ENCODE results near the gene TMEM213.
"Not testable (repeated sequence)": the region's sequence is repeated elsewhere in the genome, so short reads cannot be mapped to it uniquely, and the experiment has no call there.

TMEM213 gene

DNA sequence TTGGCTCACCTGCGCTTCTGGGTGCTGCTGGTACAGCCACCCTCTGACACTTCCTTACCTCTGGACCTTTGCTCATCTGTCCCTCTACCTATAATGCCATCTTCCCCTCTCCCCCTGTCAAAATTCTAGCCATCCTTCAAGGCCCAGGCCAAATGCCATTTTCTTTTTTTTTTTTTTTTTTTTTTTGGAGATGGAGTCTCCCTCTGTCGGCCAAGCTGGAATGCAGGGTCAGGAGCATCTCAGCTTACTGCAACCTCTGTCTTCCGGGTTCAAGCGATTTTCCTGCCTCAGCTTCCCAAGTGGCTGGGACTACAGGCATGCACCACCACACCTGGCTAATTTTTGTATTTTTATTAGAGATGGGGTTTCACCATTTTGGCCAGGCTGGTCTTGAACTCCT, 748 bp upstream of the TMEM213 start:
- DNase-seq (ENCODE audit: low read depth in 2 of 2): not testable (repeated sequence)

DNA sequence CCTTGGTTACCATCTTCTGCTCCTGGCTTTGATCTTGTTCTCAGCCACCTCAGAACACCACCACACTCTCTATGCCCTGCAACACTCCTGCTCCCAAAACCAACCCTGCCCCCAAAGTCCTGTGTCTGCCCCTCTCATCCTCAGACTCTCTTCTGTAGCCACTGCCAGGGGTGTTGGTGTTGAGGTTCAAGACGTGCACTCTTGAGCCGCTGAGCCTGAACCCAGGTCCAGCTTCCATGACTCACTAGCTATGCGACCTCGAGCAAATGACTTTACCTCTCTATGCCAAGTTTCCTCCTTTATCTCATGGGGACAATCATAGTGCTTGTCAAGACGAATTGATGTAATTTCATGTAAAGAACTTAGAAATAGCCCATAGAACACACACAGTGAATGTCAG, 1.0 kb downstream of the TMEM213 start:
- DNase-seq (ENCODE audit: low read depth in 2 of 2): no peak

DNA sequence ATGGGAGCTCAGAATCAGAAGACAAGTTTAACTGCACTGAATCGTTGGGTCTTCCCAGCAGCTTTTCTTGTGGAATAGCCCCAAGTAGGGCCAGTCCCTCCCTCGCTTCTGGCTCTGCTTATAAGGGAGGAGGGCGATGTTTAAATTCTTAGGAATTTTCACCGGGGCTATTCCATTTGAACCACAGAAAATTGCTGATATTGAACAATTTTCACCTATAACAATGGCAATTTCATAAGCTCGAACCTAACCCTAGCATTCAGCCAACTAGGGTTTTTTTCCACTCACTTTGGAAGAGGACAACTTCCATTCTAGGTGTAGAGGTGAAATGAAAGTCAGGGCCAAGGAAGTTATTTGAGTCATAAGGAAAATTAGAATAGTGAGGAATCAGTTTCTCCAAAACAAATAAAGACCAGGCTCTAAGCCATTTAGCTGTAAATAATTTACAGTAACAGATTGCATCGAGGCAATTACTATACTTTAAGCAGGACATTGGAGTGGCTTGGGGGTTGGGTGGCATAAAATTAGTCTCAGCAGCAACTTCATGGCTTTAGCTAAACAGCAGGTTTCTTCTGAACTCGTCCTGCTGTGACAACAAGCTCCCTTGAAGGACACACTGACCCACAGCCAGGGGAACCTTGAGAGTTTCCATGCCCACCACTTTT, 1.7 kb downstream of the TMEM213 start:
- no peak for DNase-seq (ENCODE audit: low read depth in 2 of 2)

DNA sequence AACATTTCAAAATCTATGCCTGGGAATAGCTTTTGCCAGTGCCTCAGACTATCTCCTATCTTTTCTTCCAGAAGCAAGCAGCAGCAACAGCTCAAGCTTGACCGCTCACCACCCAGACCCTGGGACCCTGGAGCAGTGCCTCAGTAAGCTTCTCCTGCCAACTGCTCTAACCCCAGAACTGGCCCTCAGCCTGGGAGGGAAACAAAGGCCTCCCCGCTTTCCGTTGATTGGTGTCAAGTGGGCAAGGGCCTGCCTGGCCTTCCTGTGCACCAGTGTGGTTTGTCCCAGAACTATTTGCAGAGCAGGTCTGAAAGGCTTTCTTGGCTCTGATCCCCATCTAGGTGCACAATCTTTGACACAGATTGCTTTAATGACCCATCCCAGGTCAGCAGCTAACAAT, 3.5 kb downstream of the TMEM213 start:
- DNase-seq (ENCODE audit: low read depth in 2 of 2): no peak

DNA sequence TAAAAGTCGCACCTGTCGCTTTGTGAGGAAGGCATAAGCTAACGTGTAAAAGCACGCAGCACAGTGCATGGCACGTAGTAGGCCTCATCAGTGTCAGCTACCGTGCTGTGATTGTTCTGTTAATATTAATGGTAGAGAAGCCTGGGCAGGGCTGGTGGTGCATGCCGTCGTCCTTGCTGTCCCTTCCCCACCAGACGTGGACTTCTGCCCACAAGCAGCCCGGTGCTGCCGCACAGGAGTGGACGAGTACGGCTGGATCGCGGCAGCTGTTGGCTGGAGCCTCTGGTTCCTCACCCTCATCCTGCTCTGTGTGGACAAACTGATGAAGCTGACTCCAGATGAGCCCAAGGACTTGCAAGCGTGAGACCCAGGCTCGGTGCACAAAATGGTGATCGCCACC, 4.9 kb downstream of the TMEM213 start:
- DNase-seq (ENCODE audit: low read depth in 2 of 2): no peak

DNA sequence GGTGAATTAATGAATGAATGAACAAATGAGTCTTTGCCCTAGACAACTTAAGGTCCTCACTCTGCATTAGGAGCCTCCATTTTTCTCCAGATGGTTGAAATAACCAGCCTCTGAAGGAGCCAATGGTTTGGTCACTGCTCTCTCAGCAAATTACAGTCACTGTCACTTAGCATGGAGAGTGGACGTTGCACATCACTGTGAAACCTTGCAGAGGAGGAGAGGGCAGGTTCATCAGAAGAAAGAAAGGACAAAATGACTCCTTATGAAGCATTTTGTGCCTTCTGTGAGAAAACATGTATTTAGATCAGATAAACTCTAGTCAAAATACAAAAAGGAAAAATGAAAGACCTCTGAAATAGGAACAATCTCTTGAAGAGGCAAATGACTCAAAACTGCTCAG, 6.8 kb downstream of the TMEM213 start:
- no peak for DNase-seq (ENCODE audit: low read depth in 2 of 2)

DNA sequence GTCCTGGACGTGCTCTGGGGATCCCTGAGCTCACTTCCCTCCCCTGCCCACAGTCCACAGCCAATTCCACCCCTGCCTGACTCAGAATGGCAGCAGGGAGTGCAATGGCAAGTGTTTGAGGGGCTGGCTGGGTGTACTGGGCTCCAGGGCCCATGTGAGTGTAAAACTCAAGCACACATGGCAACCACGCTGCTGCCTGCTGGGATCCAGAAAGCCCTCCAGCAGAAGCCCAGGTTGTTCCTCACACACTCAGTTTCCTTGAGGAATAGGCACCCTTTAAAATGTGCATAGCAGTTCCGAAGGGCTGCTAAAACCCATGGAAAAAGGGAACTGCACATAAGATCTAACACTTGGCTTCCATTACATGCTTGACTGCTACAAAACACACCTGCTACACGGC, 11.6 kb downstream of the TMEM213 start:
- no peak for DNase-seq (ENCODE audit: low read depth in 2 of 2)

DNA sequence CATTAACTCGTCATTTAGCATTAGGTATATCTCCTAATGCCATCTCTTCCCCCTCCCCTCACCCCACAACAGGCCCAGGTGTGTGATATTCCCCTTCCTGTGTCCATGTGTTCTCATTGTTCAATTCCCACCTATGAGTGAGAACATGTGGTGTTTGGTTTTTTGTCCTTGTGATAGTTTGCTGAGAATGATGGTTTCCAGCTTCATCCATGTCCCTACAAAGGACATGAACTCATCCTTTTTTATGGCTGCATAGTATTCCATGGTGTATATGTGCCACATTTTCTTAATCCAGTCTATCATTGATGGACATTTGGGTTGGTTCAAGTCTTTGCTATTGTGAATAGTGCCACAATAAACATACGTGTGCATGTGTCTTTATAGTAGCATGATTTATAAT, 13.5 kb downstream of the TMEM213 start:
- DNase-seq (ENCODE audit: low read depth in 2 of 2): not testable (repeated sequence)

DNA sequence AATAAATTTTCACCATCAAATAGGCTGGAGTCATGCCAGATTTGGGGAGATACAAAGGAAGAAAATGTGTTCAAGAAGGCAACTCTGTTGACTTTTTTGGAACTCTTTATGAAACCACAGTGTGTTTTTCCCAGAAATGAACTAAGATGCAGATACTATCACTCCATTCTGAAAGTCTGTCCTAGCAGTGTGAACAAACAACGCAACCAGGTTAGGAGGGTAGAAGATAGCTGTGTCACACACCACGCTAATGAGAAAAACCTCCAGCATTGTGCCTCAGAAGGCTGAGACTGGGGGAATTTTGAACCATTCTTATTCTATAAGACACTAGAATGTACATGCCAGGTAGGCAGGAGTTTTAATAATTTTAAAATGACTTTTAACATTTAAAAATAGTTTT, 16.2 kb downstream of the TMEM213 start:
- DNase-seq (ENCODE audit: low read depth in 2 of 2): no peak

DNA sequence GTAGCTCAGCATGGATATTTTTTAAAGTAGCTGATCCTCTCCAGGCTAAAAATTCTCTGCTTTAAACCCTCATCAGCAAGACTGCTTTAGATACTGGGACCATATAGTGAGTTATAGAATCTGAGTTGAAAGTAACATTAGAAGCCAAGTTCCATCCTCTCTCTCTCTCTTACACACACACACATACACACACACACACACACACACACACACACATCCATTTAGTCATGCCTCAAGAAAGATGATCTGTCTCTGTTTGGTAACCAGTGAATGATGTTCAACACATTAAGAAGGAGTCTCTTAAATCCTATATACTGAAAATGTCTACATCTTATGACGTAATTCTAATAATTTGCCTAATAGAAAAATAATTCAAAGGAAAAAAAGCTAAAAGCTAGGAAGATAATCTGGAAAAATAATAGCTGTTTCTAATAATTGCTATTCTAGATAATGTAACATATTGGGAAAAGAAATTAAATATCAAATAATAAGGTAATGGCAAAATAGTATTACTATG, 17.1 kb downstream of the TMEM213 start:
- no peak for DNase-seq (ENCODE audit: low read depth in 2 of 2)

DNA sequence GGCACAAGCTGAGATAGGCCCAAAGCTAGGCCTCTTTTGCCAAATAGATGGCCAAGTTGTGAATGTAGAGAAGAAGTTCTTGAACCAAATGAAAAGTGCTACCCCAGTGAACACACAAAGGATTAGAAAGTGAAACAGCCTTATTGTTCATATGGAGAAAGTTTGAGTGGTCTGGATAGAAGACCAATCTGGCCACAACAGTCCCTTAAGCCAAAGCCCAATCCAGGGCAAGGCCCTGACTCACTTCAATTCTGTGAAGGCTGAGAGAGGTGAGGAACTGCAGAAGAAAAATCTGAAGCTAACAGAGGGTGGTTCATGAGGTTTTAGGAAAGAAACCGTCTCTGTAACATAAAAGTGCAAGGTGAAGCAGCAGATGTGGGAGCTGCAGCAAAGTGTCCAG, 18.9 kb downstream of the TMEM213 start:
- no peak for DNase-seq (ENCODE audit: low read depth in 2 of 2)

DNA sequence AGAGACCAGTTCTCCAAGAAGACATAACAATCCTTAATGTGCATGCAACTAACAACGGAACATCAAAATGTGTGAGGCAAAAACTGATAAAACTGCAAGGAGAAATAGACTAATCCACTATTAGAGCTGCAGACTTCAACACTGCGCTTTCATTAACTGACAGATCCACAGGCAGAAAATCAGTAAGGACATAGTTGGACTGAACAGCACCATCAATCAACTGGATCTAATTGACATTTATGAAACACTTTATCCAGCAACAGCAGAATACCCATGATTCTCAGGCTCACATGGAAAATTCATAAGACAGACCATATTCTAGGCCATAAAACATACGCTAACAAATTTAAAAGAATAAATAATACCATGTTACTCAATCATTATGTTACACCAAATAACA, 21.8 kb downstream of the TMEM213 start:
- DNase-seq (ENCODE audit: low read depth in 2 of 2): no peak

DNA sequence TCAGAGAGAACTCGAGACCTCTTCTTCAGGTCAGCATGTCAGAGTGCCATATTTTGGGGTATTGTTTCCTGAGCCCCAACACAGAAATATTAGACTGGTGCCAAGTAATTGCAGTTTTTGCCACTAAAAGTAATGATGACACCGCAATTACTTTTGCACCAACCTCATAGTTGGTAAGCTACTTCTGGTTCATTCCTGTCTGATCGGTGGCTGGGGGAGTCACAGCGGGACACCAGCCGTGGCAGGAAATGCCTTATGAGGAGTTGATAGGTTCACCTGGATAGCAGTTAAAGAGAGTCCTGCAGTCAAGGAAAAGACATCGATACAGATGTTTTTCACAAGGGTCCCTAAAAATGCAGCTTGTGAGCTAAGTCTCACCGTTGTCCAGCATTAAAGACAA, 24.1 kb downstream of the TMEM213 start:
- DNase-seq (ENCODE audit: low read depth in 2 of 2): no peak

DNA sequence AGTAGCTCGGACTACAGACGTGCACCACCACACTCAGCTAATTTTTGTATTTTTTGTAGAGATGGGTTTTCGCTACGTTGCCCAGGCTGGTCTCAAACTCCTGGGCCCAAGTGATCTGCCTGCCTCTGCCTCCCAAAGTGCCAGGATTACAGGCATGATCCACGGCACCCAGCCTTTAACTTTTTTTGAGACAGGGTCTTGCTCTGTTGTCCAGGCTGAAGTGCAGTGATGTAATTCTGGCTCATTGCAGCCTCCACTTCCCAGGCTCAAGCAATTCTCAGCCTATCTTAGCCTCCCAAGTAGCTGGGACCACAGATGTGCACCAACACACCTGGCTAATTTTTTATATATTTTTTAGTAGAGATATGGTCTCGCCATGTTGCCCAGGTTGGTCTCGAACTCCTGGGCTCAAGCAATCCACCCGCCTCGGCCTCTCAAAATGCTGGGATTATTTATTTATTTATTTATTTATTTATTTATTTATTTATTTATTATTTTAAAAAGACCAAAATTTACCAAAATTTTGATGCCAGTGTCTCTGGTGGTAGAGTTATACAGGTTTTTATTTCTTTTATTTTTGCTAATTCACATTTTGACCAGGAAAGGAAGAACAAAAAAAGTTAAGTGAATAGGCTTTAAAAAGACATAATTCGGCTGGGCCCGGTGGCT, 25.2 kb downstream of the TMEM213 start:
- DNase-seq (ENCODE audit: low read depth in 2 of 2): no peak

DNA sequence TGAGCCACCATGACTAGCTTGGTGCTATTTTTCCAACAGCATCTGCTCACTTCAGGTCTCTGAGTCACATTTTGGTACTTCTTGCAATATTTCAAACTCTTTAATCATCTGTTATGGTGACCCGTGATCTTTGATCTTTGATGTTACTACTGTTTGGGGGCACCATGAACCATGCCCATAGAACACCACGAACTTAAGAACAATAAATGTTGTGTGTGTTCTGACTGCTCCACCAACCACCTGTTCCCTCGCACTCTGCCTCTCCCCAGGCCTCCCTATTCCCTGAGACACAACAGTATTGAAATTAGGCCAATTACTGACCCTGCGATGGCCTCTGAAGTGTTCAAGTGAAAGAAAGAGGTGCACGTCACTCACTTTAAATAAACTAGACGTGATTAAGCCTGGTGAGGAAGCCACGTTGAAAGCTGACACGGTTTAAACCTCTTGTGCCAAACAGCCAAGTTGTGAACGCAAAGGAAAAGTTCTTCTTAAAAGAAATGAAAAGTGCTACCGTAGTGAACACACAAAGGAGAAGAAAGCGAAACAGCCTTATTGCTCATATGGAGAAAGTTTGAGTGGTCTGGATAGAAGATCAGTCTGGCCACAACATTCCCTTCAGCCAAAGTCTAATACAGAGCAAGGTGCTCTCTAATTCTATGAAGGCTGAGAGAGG, 27.4 kb downstream of the TMEM213 start:
- no peak for DNase-seq (ENCODE audit: low read depth in 2 of 2)

DNA sequence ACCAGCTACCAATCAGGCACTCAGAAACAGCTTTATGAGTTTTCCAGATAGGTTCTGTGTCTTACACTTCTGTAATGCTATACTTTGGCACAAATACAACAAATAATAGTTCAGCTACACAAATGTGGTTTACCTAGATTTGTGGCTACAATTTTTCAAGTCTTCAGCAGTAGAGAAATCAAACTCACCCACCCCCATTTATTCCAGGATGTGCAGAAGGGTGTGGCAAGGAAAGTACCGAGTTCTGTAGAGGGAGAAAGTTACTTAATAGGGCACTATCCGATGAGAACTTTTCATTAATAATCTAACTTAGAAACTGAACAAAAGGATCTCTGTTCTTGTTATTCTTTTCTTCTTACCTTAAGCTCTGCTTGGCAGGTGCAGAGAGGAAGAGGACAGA, 30.5 kb downstream of the TMEM213 start:
- DNase-seq (ENCODE audit: low read depth in 2 of 2): no peak

DNA sequence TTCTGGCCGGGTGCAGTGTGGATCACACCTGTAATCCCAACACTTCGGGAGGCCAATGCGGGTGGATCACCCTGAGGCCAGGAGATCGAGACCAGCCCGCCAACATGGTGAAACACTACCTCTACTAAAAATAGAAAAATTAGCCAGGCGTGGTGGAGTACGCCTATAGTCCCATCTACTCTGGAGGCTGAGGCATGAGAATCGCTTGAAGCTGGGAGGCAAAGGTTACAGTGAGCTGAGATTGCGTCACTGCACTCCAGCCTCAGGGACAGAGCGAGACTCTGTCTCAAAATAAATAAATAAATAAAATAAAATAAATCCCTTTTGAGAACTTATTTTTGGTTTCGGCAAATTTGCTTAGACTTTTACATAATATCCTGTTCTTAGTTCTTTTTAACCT, 31.5 kb downstream of the TMEM213 start:
- no peak for DNase-seq (ENCODE audit: low read depth in 2 of 2)

DNA sequence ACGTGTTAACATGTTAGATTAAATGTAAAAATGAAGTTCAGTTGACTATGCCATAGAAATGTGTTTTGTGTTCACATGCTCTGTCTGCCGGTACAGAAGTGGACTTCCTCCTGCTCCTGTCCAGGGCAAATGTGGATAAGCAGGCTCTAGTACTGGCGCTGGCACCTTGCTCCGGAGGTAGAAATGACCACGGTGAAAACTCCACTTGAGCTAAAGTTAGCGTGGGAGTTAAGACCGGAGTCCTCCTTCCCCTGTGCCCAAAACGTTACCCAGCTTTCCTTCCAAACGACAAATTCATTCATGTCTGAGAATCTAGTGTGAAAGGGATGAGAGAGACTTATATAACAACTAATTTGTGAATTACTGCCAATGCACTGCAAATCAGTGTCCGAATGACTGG, 35.2 kb downstream of the TMEM213 start:
- no peak for DNase-seq (ENCODE audit: low read depth in 2 of 2)

DNA sequence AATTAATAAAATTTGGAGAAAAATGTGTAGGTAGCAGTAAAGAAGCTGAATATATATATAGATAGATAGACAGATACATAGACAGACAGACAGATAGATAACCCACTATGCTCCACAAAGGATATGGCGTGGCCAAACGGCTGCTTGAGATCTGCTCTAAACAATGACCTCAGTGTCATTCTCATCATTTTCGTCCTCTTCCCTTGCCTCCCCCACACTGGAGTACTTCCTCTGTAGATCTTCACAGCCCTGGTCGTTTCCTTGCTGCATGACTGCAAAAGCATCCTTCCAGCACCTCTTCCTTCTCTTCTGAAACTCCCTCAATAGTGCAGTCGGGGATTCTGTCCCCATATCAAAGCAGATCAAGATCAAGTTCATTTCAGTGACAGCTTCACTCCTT, 35.8 kb downstream of the TMEM213 start:
- no peak for DNase-seq (ENCODE audit: low read depth in 2 of 2)

DNA sequence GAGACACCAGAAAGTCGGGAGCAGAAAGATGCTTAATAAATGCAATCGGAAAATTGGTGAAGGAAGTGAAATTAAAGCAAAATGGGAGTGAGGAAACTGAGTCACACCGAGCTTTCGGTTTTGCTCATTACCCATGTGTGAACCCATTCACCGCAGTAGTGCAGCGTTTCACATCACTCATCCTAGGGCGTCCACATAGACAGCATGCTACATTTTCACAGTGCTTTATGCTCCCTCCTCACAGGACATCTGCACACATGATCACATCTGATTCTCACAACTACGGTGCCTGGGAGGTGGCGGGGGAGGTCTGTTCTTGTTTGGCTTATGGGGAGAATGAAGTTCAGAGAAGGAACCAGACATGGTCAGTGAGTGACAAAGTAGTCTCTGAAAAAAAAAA, 36.8 kb downstream of the TMEM213 start:
- peak in 1 of 2 donors; percentile 6 for DNase-seq (ENCODE audit: low read depth in 2 of 2)

DNA sequence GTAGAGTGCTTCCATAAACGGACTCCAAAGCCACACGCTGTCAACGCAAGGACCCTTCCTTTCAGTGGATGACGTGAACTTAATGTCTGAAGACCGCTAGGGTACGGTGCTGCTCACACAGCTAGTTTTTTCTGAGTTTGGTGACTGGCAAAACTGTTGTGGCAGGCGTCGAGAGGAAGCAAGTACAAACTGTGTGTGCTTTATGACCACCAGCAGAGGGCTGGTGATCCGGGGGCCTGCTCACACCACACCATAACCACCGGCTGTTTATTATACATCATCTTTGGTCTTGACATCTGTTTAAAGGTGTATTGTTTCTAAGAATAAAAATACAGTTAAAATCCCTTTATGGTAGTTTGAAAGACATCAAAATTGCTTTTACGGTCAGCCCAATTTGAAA, 37.3 kb downstream of the TMEM213 start:
- DNase-seq (ENCODE audit: low read depth in 2 of 2): no peak

DNA sequence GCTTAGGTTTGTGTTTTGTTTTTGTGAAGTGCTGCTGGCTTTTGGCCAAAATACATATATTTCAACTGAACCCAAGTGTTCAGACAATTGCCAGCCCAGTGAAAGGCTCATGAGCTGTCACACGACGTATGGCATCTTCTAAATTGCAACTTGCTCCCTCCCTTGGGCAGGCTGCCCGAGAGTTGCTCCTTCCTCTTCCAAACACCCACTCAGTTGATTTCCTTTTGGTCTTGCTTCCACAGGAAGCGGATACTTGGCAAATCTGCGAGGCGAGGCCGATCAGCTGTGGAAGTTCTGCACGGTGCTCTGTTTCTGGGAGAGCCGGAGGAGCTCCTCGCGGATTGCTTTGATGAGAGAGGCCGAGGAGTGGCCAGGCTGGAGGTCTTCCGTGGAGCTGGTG, 39.8 kb downstream of the TMEM213 start:
- DNase-seq (ENCODE audit: low read depth in 2 of 2): no peak

DNA sequence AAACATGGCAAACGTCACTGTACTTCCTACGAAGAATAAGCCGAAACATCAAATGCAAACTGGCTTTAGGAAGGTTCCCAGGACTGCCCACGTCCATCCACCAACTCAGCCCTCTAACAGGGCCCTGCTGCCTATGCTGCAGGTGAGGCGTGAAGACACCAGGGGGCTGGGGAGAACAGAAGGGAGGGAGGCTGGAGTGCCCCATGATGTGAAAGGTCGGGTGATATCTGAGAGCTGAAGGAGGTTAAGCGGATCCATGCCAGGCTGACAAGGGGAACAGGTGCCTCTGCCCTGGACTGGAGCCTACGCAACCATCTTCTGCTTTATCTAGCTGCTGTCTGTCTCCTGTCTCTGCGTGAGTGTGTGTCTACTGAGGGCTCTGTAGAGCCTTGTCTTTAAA, 40.4 kb downstream of the TMEM213 start:
- no peak for DNase-seq (ENCODE audit: low read depth in 2 of 2)

Data from stimulated activated CD4-positive, alpha-beta T cell treated with anti-CD3 and anti-CD28 coated beads, Interleukin-15, amount 100 ng/mL, for 48 hours (primary cell).